ENCODE measurements around the gene MYO1A.
"Not testable (repeated sequence)": the region's sequence is repeated elsewhere in the genome, so short reads cannot be mapped to it uniquely, and the experiment has no call there.

MYO1A gene

GRCh38 chr12:57053146-57053545 is 3.2 kb upstream of the MYO1A start:
- H3K9me3 ChIP-seq (ENCODE audit: control insufficient read depth, low read length); H3K36me3 ChIP-seq (ENCODE audit: control insufficient read depth, insufficient read depth, low read length); H3K4me3 ChIP-seq (ENCODE audit: low read length); H3K9ac ChIP-seq (ENCODE audit: low read length); H3K27me3 ChIP-seq (ENCODE audit: control insufficient read depth, insufficient read depth, low read length): not testable (repeated sequence)
- H3K4me1 ChIP-seq (ENCODE audit: control insufficient read depth, insufficient read depth, low read length), result peaks cover 22% of the 10 kb centered on the region

GRCh38 chr12:57051011-57051410 is 1.1 kb upstream of the MYO1A start:
- no peaks in the 10 kb centered on the region for H3K36me3 ChIP-seq (ENCODE audit: control insufficient read depth, insufficient read depth, low read length)
- no peaks in the 10 kb centered on the region for H3K9me3 ChIP-seq (ENCODE audit: control insufficient read depth, low read length)
- H3K27me3 ChIP-seq (ENCODE audit: control insufficient read depth, insufficient read depth, low read length), result no peaks in the 10 kb centered on the region
- H3K4me1 ChIP-seq (ENCODE audit: control insufficient read depth, insufficient read depth, low read length), result peaks cover 40% of the 10 kb centered on the region
- H3K4me3 ChIP-seq (ENCODE audit: low read length), result no peak overlapping the region
- H3K9ac ChIP-seq (ENCODE audit: low read length), result no peak overlapping the region

GRCh38 chr12:57049119-57049446 is 846 bp downstream of the MYO1A start:
- no peaks in the 10 kb centered on the region for H3K27me3 ChIP-seq (ENCODE audit: control insufficient read depth, insufficient read depth, low read length)
- H3K9ac ChIP-seq (ENCODE audit: low read length), result peak overlapping the region; percentile 66
- no peaks in the 10 kb centered on the region for H3K9me3 ChIP-seq (ENCODE audit: control insufficient read depth, low read length)
- no peaks in the 10 kb centered on the region for H3K36me3 ChIP-seq (ENCODE audit: control insufficient read depth, insufficient read depth, low read length)
- H3K4me3 ChIP-seq (ENCODE audit: low read length), result peak overlapping the region; percentile 61
- H3K4me1 ChIP-seq (ENCODE audit: control insufficient read depth, insufficient read depth, low read length), result peaks cover 40% of the 10 kb centered on the region

GRCh38 chr12:57048423-57049118 is 1.4 kb downstream of the MYO1A start:
- peak overlapping the region; percentile 66 for H3K9ac ChIP-seq (ENCODE audit: low read length)
- H3K27me3 ChIP-seq (ENCODE audit: control insufficient read depth, insufficient read depth, low read length), result no peaks in the 10 kb centered on the region
- H3K4me3 ChIP-seq (ENCODE audit: low read length), result peak overlapping the region; percentile 61
- peaks cover 40% of the 10 kb centered on the region for H3K4me1 ChIP-seq (ENCODE audit: control insufficient read depth, insufficient read depth, low read length)
- no peaks in the 10 kb centered on the region for H3K36me3 ChIP-seq (ENCODE audit: control insufficient read depth, insufficient read depth, low read length)
- H3K9me3 ChIP-seq (ENCODE audit: control insufficient read depth, low read length), result no peaks in the 10 kb centered on the region

- Histone ChIP-seq H3K9me3 (ENCODE audit: control insufficient read depth, low read length) (no peaks in the 10 kb centered on the region), H3K9ac (ENCODE audit: low read length) (peak overlapping the region; percentile 66), H3K27me3 (ENCODE audit: control insufficient read depth, insufficient read depth, low read length) (no peaks in the 10 kb centered on the region), H3K4me3 (ENCODE audit: low read length) (no peak overlapping the region), H3K4me1 (ENCODE audit: control insufficient read depth, insufficient read depth, low read length) (peaks cover 40% of the 10 kb centered on the region), H3K36me3 (ENCODE audit: control insufficient read depth, insufficient read depth, low read length) (no peaks in the 10 kb centered on the region)
Observed at GRCh38 chr12:57047981-57048380, 1.9 kb downstream of the MYO1A start.

- H3K9ac ChIP-seq (ENCODE audit: low read length), result no peak overlapping the region
- peaks cover 40% of the 10 kb centered on the region for H3K4me1 ChIP-seq (ENCODE audit: control insufficient read depth, insufficient read depth, low read length)
- H3K4me3 ChIP-seq (ENCODE audit: low read length), result no peak overlapping the region
- no peaks in the 10 kb centered on the region for H3K9me3 ChIP-seq (ENCODE audit: control insufficient read depth, low read length)
- H3K36me3 ChIP-seq (ENCODE audit: control insufficient read depth, insufficient read depth, low read length), result no peaks in the 10 kb centered on the region
- H3K27me3 ChIP-seq (ENCODE audit: control insufficient read depth, insufficient read depth, low read length), result no peaks in the 10 kb centered on the region
Observed at GRCh38 chr12:57046947-57047890, 2.7 kb downstream of the MYO1A start.

GRCh38 chr12:57046086-57046791 is 3.7 kb downstream of the MYO1A start:
- Histone ChIP-seq H3K4me3 (ENCODE audit: low read length) (no peak overlapping the region), H3K36me3 (ENCODE audit: control insufficient read depth, insufficient read depth, low read length) (no peaks in the 10 kb centered on the region), H3K9ac (ENCODE audit: low read length) (no peak overlapping the region), H3K9me3 (ENCODE audit: control insufficient read depth, low read length) (no peaks in the 10 kb centered on the region), H3K4me1 (ENCODE audit: control insufficient read depth, insufficient read depth, low read length) (peaks cover 40% of the 10 kb centered on the region), H3K27me3 (ENCODE audit: control insufficient read depth, insufficient read depth, low read length) (no peaks in the 10 kb centered on the region)

- peaks cover 27% of the 10 kb centered on the region for H3K4me1 ChIP-seq (ENCODE audit: control insufficient read depth, insufficient read depth, low read length)
- no peaks in the 10 kb centered on the region for H3K9me3 ChIP-seq (ENCODE audit: control insufficient read depth, low read length)
- H3K4me3 ChIP-seq (ENCODE audit: low read length), result no peak overlapping the region
- no peaks in the 10 kb centered on the region for H3K27me3 ChIP-seq (ENCODE audit: control insufficient read depth, insufficient read depth, low read length)
- H3K9ac ChIP-seq (ENCODE audit: low read length), result no peak overlapping the region
- no peaks in the 10 kb centered on the region for H3K36me3 ChIP-seq (ENCODE audit: control insufficient read depth, insufficient read depth, low read length)
Observed at GRCh38 chr12:57044889-57045288, 5.0 kb downstream of the MYO1A start.

GRCh38 chr12:57044468-57044867 is 5.5 kb downstream of the MYO1A start:
- no peak overlapping the region for H3K4me3 ChIP-seq (ENCODE audit: low read length)
- peaks cover 27% of the 10 kb centered on the region for H3K4me1 ChIP-seq (ENCODE audit: control insufficient read depth, insufficient read depth, low read length)
- H3K9ac ChIP-seq (ENCODE audit: low read length), result no peak overlapping the region
- H3K27me3 ChIP-seq (ENCODE audit: control insufficient read depth, insufficient read depth, low read length), result no peaks in the 10 kb centered on the region
- H3K9me3 ChIP-seq (ENCODE audit: control insufficient read depth, low read length), result no peaks in the 10 kb centered on the region
- no peaks in the 10 kb centered on the region for H3K36me3 ChIP-seq (ENCODE audit: control insufficient read depth, insufficient read depth, low read length)

- Histone ChIP-seq H3K9me3 (ENCODE audit: control insufficient read depth, low read length) (no peaks in the 10 kb centered on the region), H3K4me3 (ENCODE audit: low read length) (no peak overlapping the region), H3K27me3 (ENCODE audit: control insufficient read depth, insufficient read depth, low read length) (no peaks in the 10 kb centered on the region), H3K9ac (ENCODE audit: low read length) (no peak overlapping the region), H3K4me1 (ENCODE audit: control insufficient read depth, insufficient read depth, low read length) (peaks cover 14% of the 10 kb centered on the region), H3K36me3 (ENCODE audit: control insufficient read depth, insufficient read depth, low read length) (peaks cover 2% of the 10 kb centered on the region)
Observed at GRCh38 chr12:57042695-57043094, 7.2 kb downstream of the MYO1A start.

- Histone ChIP-seq H3K9me3 (ENCODE audit: control insufficient read depth, low read length) (no peaks in the 10 kb centered on the region), H3K36me3 (ENCODE audit: control insufficient read depth, insufficient read depth, low read length) (peaks cover 4% of the 10 kb centered on the region), H3K27me3 (ENCODE audit: control insufficient read depth, insufficient read depth, low read length) (no peaks in the 10 kb centered on the region)
Observed at GRCh38 chr12:57040750-57041149, 9.2 kb downstream of the MYO1A start.

GRCh38 chr12:57040211-57040610 is 9.7 kb downstream of the MYO1A start:
- Histone ChIP-seq H3K36me3 (ENCODE audit: control insufficient read depth, insufficient read depth, low read length) (peaks cover 4% of the 10 kb centered on the region), H3K9me3 (ENCODE audit: control insufficient read depth, low read length) (no peaks in the 10 kb centered on the region), H3K9ac (ENCODE audit: low read length) (no peak overlapping the region), H3K4me1 (ENCODE audit: control insufficient read depth, insufficient read depth, low read length) (no peaks in the 10 kb centered on the region), H3K4me3 (ENCODE audit: low read length) (no peak overlapping the region), H3K27me3 (ENCODE audit: control insufficient read depth, insufficient read depth, low read length) (no peaks in the 10 kb centered on the region)

More at GRCh38 chr12:57040750-57041149, 9.2 kb downstream of the MYO1A start:
- Histone ChIP-seq H3K4me1 (ENCODE audit: control insufficient read depth, insufficient read depth, low read length) (no peaks in the 10 kb centered on the region), H3K9ac (ENCODE audit: low read length) (no peak overlapping the region), H3K4me3 (ENCODE audit: low read length) (no peak overlapping the region)
